HEK293 (cell line): Measurements from ENCODE around the gene TOMM70.
"Not testable (repeated sequence)": the region's sequence is repeated elsewhere in the genome, so short reads cannot be mapped to it uniquely, and the experiment has no call there.

Experiments
- CTCF ChIA-PET: fragments of 350-600 bp; formaldehyde crosslinking; extraction: SDS; loops from one replicate; lab custom pipeline; 2021; ENCODE audit warnings: antibody characterized with exemption; lab: Yijun Ruan, JAX
- POLR2A ChIA-PET: fragments of 300-600 bp; formaldehyde crosslinking; extraction: SDS; loops from one replicate; lab custom pipeline; 2020; ENCODE audit warnings: antibody characterized with exemption, inconsistent platforms; lab: Yijun Ruan, JAX
- H3K27ac ChIP-seq: fragments of 200-500 bp; sonication (Bioruptor generic); 2 replicates; pipeline ENCODE4 v1.5.1; 2014; ENCODE audit warnings: low read depth, low read length, control low read depth, inconsistent platforms; ENCODE audit errors: extremely low read depth
- H3K36me3 ChIP-seq, 2 experiments: fragments of 200-500 bp in 1 of 2; sonication (Bioruptor generic) in 1 of 2; 1 replicate in 1 of 2; 2 replicates in 1 of 2; pipeline ENCODE4 v1.5.1; 2014 to 2017; ENCODE audit warnings: inconsistent platforms in 2 of 2, low read length in 2 of 2; ENCODE audit not compliant: control insufficient read depth in 2 of 2, insufficient read depth in 1 of 2
- H3K4me1 ChIP-seq: fragments of 200-500 bp; sonication (Bioruptor generic); 2 replicates; pipeline ENCODE4 v1.5.1; 2014; ENCODE audit warnings: mild to moderate bottlenecking, low read length, inconsistent platforms; ENCODE audit not compliant: control insufficient read depth, insufficient read depth
- H3K4me3 ChIP-seq: 2 replicates; pipeline ENCODE4 v1.5.1; 2011; ENCODE audit warnings: low read depth, mild to moderate bottlenecking, control low read depth, low read length, moderate library complexity
- H3K9me3 ChIP-seq: fragments of 200-500 bp; sonication (Bioruptor generic); 2 replicates; pipeline ENCODE4 v1.5.1; 2014; ENCODE audit warnings: low read depth, low read length, inconsistent platforms; ENCODE audit not compliant: control insufficient read depth, insufficient read depth
- CTCF ChIP-seq: fragments of 450-650 bp; formaldehyde crosslinking; IDR thresholded peaks from 2 replicates; pipeline ENCODE4 v1.5.1; 2016; ENCODE audit warnings: missing biosample characterization, missing genetic modification characterization
- GLI2 ChIP-seq: fragments of 450-650 bp; formaldehyde crosslinking; IDR thresholded peaks from 2 replicates; pipeline ENCODE4; 2017; ENCODE audit warnings: missing biosample characterization, missing genetic modification characterization, low read depth, borderline replicate concordance
- GLIS1 ChIP-seq: fragments of 450-650 bp; formaldehyde crosslinking; IDR thresholded peaks from 2 replicates; pipeline ENCODE4 v1.5.1; 2016; ENCODE audit warnings: missing biosample characterization, missing genetic modification characterization
- KLF10 ChIP-seq: fragments of 450-650 bp; IDR thresholded peaks from 2 replicates; pipeline ENCODE4 v1.5.1; 2018; ENCODE audit warnings: missing biosample characterization, mild to moderate bottlenecking, missing genetic modification characterization
- SCRT2 ChIP-seq: fragments of 450-650 bp; formaldehyde crosslinking; IDR thresholded peaks from 2 replicates; pipeline ENCODE4 v1.5.1; 2016; ENCODE audit warnings: missing biosample characterization, missing genetic modification characterization
- SP7 ChIP-seq: fragments of 450-650 bp; formaldehyde crosslinking; IDR thresholded peaks from 2 replicates; pipeline ENCODE4 v1.5.1; 2016; ENCODE audit warnings: missing biosample characterization, missing genetic modification characterization
- ZBTB20 ChIP-seq: fragments of 450-650 bp; formaldehyde crosslinking; IDR thresholded peaks from 2 replicates; pipeline ENCODE4 v1.5.1; 2016; ENCODE audit warnings: missing biosample characterization, missing genetic modification characterization
- ZBTB7A ChIP-seq: fragments of 450-650 bp; formaldehyde crosslinking; IDR thresholded peaks from 2 replicates; pipeline ENCODE4 v1.5.1; 2016; ENCODE audit warnings: low read depth, missing biosample characterization, missing genetic modification characterization
- ZFHX2 ChIP-seq: fragments of 450-650 bp; formaldehyde crosslinking; conservative IDR thresholded peaks from 2 replicates; pipeline ENCODE4 v1.5.1; 2016; ENCODE audit warnings: missing biosample characterization, missing genetic modification characterization
- ZNF146 ChIP-seq: fragments of 450-650 bp; formaldehyde crosslinking; IDR thresholded peaks from 2 replicates; pipeline ENCODE4 v1.5.1; 2016; ENCODE audit warnings: missing biosample characterization, missing genetic modification characterization
- ZNF184 ChIP-seq: fragments of 450-650 bp; IDR thresholded peaks from 2 replicates; pipeline ENCODE4 v1.5.1; 2018; ENCODE audit warnings: missing biosample characterization, mild to moderate bottlenecking, missing genetic modification characterization
- ZNF211 ChIP-seq: fragments of 450-650 bp; formaldehyde crosslinking; IDR thresholded peaks from 2 replicates; pipeline ENCODE4 v1.5.1; 2016; ENCODE audit warnings: low read depth, missing biosample characterization, missing genetic modification characterization
- ZNF221 ChIP-seq: fragments of 450-650 bp; formaldehyde crosslinking; IDR thresholded peaks from 2 replicates; pipeline ENCODE4 v1.5.1; 2017; ENCODE audit warnings: missing biosample characterization, missing genetic modification characterization, borderline replicate concordance
- ZNF223 ChIP-seq: fragments of 450-650 bp; formaldehyde crosslinking; IDR thresholded peaks from 2 replicates; pipeline ENCODE4 v1.5.1; 2016; ENCODE audit warnings: missing biosample characterization, missing genetic modification characterization
- ZNF302 ChIP-seq: fragments of 450-650 bp; formaldehyde crosslinking; IDR thresholded peaks from 2 replicates; pipeline ENCODE4 v1.5.1; 2016; ENCODE audit warnings: missing biosample characterization, missing genetic modification characterization, low read depth
- ZNF404 ChIP-seq: fragments of 450-650 bp; formaldehyde crosslinking; IDR thresholded peaks from 2 replicates; pipeline ENCODE4 v1.5.1; 2017; ENCODE audit warnings: missing biosample characterization, missing genetic modification characterization
- ZNF416 ChIP-seq: fragments of 450-650 bp; formaldehyde crosslinking; IDR thresholded peaks from 2 replicates; pipeline ENCODE4 v1.5.1; 2016; ENCODE audit warnings: missing biosample characterization, missing genetic modification characterization
- ZNF580 ChIP-seq: fragments of 450-650 bp; formaldehyde crosslinking; IDR thresholded peaks from 2 replicates; pipeline ENCODE4 v1.5.1; 2016; ENCODE audit warnings: missing biosample characterization, missing genetic modification characterization
- ZNF610 ChIP-seq: fragments of 450-650 bp; formaldehyde crosslinking; IDR thresholded peaks from 2 replicates; pipeline ENCODE4 v1.5.1; 2016; ENCODE audit warnings: missing biosample characterization, missing genetic modification characterization, borderline replicate concordance
- ZNF623 ChIP-seq: fragments of 450-650 bp; formaldehyde crosslinking; IDR thresholded peaks from 2 replicates; pipeline ENCODE4 v1.5.1; 2016; ENCODE audit warnings: missing biosample characterization, missing genetic modification characterization
- ZNF629 ChIP-seq: fragments of 450-650 bp; formaldehyde crosslinking; IDR thresholded peaks from 2 replicates; pipeline ENCODE4 v1.5.1; 2017; ENCODE audit warnings: missing biosample characterization, missing genetic modification characterization
- ZNF654 ChIP-seq: fragments of 450-650 bp; formaldehyde crosslinking; IDR thresholded peaks from 2 replicates; pipeline ENCODE4 v1.5.1; 2016; ENCODE audit warnings: low read depth, missing biosample characterization, missing genetic modification characterization
- ZNF677 ChIP-seq: fragments of 450-650 bp; IDR thresholded peaks from 2 replicates; pipeline ENCODE4 v1.5.0; 2018; ENCODE audit warnings: missing biosample characterization, mild to moderate bottlenecking, missing genetic modification characterization, moderate library complexity
- ZNF701 ChIP-seq: fragments of 450-650 bp; formaldehyde crosslinking; IDR thresholded peaks from 2 replicates; pipeline ENCODE4 v1.5.1; 2016; ENCODE audit warnings: missing biosample characterization, missing genetic modification characterization
- ZNF776 ChIP-seq: fragments of 450-650 bp; formaldehyde crosslinking; IDR thresholded peaks from 2 replicates; pipeline ENCODE4 v1.5.0; 2017; ENCODE audit warnings: missing biosample characterization, missing genetic modification characterization, borderline replicate concordance
- ZNF843 ChIP-seq: fragments of 450-650 bp; formaldehyde crosslinking; IDR thresholded peaks from 2 replicates; pipeline ENCODE4 v1.5.1; 2016; ENCODE audit warnings: missing biosample characterization, missing genetic modification characterization

The TOMM70 gene

GRCh38 chr3:100329800-100330489 lies 70.9 kb downstream of the TOMM70 start:
- Histone ChIP-seq H3K4me1 (no peaks in the 10 kb centered on the region), H3K36me3 (peaks cover 0 to 8% of the 10 kb centered on the region in 2 experiments; a peak in 1 of 3 replicates), H3K9me3 (no peaks in the 10 kb centered on the region), H3K27ac (no peak overlapping the region), H3K4me3 (no peak overlapping the region)
- ChIA-PET POLR2A (no interaction called here), CTCF (interaction anchor here (0.7 kb wide), 1 partner anchor 167 kb away, joined by 3 read pairs; no protein-coding TSS in a partner anchor)
- TF ChIP-seq ZNF223 (tag by site-specific recombination) (no peak), ZNF184 (tag by site-specific recombination) (peak; percentile 94)

- POLR2A ChIA-PET, H3K4me3 ChIP-seq, H3K9me3 ChIP-seq, H3K27ac ChIP-seq, H3K36me3 ChIP-seq, H3K4me1 ChIP-seq: not testable (repeated sequence)
- CTCF ChIA-PET: interaction anchor here (0.9 to 1.6 kb wide), 2 partner anchors 10 to 11 kb away, joined by 3 to 4 read pairs; no protein-coding TSS in a partner anchor
- TF ChIP-seq ZNF580 (tag by site-specific recombination): peak; percentile 63; the same call in 1 of the 2 replicates
- peak; percentile 97 for TF ChIP-seq ZNF146 (tag by site-specific recombination)
Measured at GRCh38 chr3:100327377-100327776, 73.5 kb downstream of the TOMM70 start.

- Histone ChIP-seq H3K4me3 (no peak overlapping the region), H3K9me3 (no peaks in the 10 kb centered on the region), H3K27ac (no peak overlapping the region), H3K4me1 (no peaks in the 10 kb centered on the region), H3K36me3 (peaks cover 0 to 15% of the 10 kb centered on the region in 2 experiments; a peak in 1 of 3 replicates)
- TF ChIP-seq ZBTB20 (tag by site-specific recombination) (no peak), GLIS1 (no peak), ZNF221 (no peak), ZNF623 (no peak), CTCF (tag by site-specific recombination) (no peak), ZFHX2 (tag by site-specific recombination) (no peak), ZNF404 (tag by site-specific recombination) (no peak), ZNF843 (tag by site-specific recombination) (no peak), ZNF654 (no peak), ZNF701 (tag by site-specific recombination) (no peak), ZNF211 (tag by site-specific recombination) (no peak), SP7 (tag by site-specific recombination) (no peak), GLI2 (tag by site-specific recombination) (no peak), ZNF146 (tag by site-specific recombination) (no peak), SCRT2 (no peak)
- POLR2A ChIA-PET: no interaction called here
- CTCF ChIA-PET: no interaction called here
Measured at GRCh38 chr3:100325827-100326226, 75.1 kb downstream of the TOMM70 start.

- Histone ChIP-seq H3K4me3 (no peak overlapping the region), H3K4me1 (no peaks in the 10 kb centered on the region), H3K36me3 (peaks cover 0 to 20% of the 10 kb centered on the region in 2 experiments; a peak in 1 of 3 replicates), H3K27ac (no peak overlapping the region), H3K9me3 (no peaks in the 10 kb centered on the region)
- ChIA-PET POLR2A (no interaction called here), CTCF (no interaction called here)
- TF ChIP-seq ZNF610 (tag by site-specific recombination) (no peak), ZNF211 (tag by site-specific recombination) (no peak), ZNF843 (tag by site-specific recombination) (no peak), KLF10 (no peak), CTCF (tag by site-specific recombination) (no peak), ZNF677 (tag by site-specific recombination) (no peak), ZNF302 (tag by site-specific recombination) (no peak), ZNF776 (tag by site-specific recombination) (no peak), ZNF416 (tag by site-specific recombination) (no peak), ZBTB7A (tag by site-specific recombination) (no peak), ZNF629 (tag by site-specific recombination) (no peak)
Measured at GRCh38 chr3:100324044-100324443, 76.8 kb downstream of the TOMM70 start.
